Body of pancreas (tissue), 4 donors: ENCODE results near the gene UNC93A. TPM values are rescaled to one million over a fixed set of nuclear protein-coding genes. Genes with fewer than 3 reads are reported as not detected.
"Not testable (repeated sequence)": the region's sequence is repeated elsewhere in the genome, so short reads cannot be mapped to it uniquely, and the experiment has no call there.

ENCODE experiments used
- ATAC-seq: fragments of 150-250 bp; one replicate; pipeline ENCODE4 v1.9.1; 2016
- DNase-seq, 4 donors: peaks; one replicate each; pipeline ENCODE4 v3.0.0-alpha.2; 2019
- H3K27ac ChIP-seq, 4 donors: fragments of 200-600 bp; sonication (generic); 1 replicate in 3 of 4; 2 replicates in 1 of 4; pipeline versions ENCODE4 v1.5.1 to v1.6.1; 2016 to 2019; ENCODE audit warnings: mild to moderate bottlenecking in 1 of 4, mixed read lengths in 1 of 4, moderate library complexity in 1 of 4
- H3K27me3 ChIP-seq, 2 donors: fragments of 200-600 bp; sonication (generic); one replicate each; pipeline ENCODE4 v1.6.0; 2016; ENCODE audit warnings: mild to moderate bottlenecking in 1 of 2
- H3K36me3 ChIP-seq, 2 donors: fragments of 200-600 bp; sonication (generic); replicated peaks in 1 of 2; 2 replicates each; pipeline ENCODE4 v1.5.1; 2016; ENCODE audit warnings: low read depth in 2 of 2; ENCODE audit not compliant: insufficient read depth in 1 of 2
- H3K4me1 ChIP-seq: fragments of 200-600 bp; sonication (generic); one replicate; pipeline ENCODE4 v1.6.0; 2016
- H3K4me3 ChIP-seq, 2 donors: fragments of 200-600 bp; sonication (generic); 1 replicate in 1 of 2; 2 replicates in 1 of 2; pipeline ENCODE4 v1.5.1; 2016 to 2019
- H3K9me3 ChIP-seq, 3 donors: fragments of 200-600 bp; sonication (generic); 1 replicate in 2 of 3; 2 replicates in 1 of 3; pipeline ENCODE4 v1.5.1; 2016
- POLR2A ChIP-seq, 3 donors: fragments of 450-650 bp; IDR thresholded peaks; one replicate each; pipeline ENCODE4 v1.6.1; 2016; ENCODE audit warnings: antibody characterized with exemption in 3 of 3, mild to moderate bottlenecking in 2 of 3
- WGBS, 2 donors: methylation state at CpG; one replicate each; pipeline ENCODE4 v1.1.5; 2017; 5-methylcytosine and 5-hydroxymethylcytosine counted together
- intact Hi-C: fragments of 100-400 bp; cut with DNase I; formaldehyde crosslinking; loops from one replicate; pipeline ENCODE4 v1.15.1; 2023
- total RNA-seq, 2 donors: library from RNA; depleted of rRNA; stranded (reverse); fragments of >200 nt; gene quantifications; one replicate each; pipeline ENCODE4 v1.1.0, GENCODE V29; 2016
- TF ChIP-seq, protein P1 (sequence below), 7 experiments: fragments of 450-650 bp in 4 of 7; fragments of 200-600 bp in 3 of 7; sonication (generic) in 3 of 7; IDR thresholded peaks; one replicate each; pipeline ENCODE4 v1.5.1; 2016 to 2019; ENCODE audit warnings: antibody characterized with exemption in 7 of 7

The UNC93A gene
- total RNA-seq, 2 donors from 2014 or later: not detected

DNA sequence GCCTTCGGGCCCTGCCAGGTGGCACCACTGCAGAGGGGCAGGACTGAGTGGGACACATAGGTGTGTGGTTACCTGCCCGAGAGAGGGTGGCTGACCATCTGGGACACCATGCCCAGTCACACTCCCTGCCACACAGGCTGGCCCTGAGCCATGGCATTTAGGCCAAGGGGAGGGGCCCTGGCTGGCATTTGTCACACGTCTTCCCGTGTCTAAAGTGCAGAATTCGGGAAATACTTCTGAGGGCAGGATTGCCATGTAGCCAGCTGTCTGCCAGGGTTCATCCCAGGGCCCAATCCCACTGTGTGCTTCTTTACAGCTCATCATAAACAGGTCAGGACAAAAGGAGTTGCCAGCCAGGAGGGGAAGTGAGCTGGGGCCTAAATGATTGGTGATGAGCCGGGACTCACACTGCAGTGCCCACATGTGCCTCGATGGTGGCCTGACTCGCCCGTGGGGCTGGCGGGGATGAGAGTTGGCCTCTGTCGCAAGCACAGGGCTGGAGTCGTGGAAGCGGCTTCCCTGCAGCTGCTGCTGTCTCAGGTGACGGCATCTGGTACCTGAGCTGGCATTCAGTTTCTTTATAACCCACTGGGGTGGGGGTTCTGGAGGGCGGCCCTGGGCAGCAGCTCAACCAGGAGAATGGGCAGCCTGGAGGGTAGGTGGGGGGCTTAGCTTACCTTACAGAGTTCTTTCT lies 5.9 kb upstream of the UNC93A start:
- intact Hi-C loops: no loop called here
- no peak for ATAC-seq
- no peaks in the 10 kb centered on the region for H3K9me3 ChIP-seq
- H3K36me3 ChIP-seq: no peaks in the 10 kb centered on the region
- no peak overlapping the region for H3K4me3 ChIP-seq
- H3K27ac ChIP-seq: no peak overlapping the region
- WGBS, 2 donors: 65 to 78% methylated on average over 12 to 15 of the region's 15 CpGs
- TF ChIP-seq, protein P1, sequence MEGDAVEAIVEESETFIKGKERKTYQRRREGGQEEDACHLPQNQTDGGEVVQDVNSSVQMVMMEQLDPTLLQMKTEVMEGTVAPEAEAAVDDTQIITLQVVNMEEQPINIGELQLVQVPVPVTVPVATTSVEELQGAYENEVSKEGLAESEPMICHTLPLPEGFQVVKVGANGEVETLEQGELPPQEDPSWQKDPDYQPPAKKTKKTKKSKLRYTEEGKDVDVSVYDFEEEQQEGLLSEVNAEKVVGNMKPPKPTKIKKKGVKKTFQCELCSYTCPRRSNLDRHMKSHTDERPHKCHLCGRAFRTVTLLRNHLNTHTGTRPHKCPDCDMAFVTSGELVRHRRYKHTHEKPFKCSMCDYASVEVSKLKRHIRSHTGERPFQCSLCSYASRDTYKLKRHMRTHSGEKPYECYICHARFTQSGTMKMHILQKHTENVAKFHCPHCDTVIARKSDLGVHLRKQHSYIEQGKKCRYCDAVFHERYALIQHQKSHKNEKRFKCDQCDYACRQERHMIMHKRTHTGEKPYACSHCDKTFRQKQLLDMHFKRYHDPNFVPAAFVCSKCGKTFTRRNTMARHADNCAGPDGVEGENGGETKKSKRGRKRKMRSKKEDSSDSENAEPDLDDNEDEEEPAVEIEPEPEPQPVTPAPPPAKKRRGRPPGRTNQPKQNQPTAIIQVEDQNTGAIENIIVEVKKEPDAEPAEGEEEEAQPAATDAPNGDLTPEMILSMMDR (IDR thresholded peaks at IDR 0.05): no peak
- no peak for TF ChIP-seq POLR2A (IDR thresholded peaks at IDR 0.05)
- peak in 2 of 4 donors; percentile 35 to 36 for DNase-seq
- no peaks in the 10 kb centered on the region for H3K27me3 ChIP-seq
- H3K4me1 ChIP-seq: no peaks in the 10 kb centered on the region

DNA sequence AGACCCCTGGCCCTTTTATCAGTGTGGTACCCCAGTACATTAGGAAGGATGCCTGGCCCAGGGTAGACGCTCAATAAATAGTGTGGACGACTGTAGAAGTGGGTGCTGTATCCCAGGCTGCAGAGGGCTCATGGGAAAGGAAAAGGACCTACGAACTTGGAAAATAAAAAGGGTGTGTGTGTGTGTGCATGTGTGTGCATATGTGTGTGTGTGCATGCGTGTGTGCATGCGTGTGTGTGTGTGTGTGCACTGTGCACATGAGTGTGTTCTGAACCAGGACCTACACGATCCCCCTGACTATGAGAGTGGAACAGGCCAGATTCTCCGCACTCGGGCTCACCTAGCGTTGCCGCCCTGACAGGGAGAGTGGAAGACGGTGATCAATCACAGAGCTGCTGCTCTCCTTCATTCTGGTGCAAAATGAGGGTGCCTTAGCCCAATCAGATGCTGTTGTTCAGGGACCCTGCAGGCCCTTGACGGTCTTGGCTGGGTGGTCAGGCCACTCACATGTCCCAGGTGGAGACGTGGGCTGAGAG lies 3.5 kb upstream of the UNC93A start:
- intact Hi-C loops: no loop called here
- H3K36me3 ChIP-seq: no peaks in the 10 kb centered on the region
- DNase-seq (no peak), ATAC-seq (no peak)
- no peak overlapping the region for H3K27ac ChIP-seq
- no peaks in the 10 kb centered on the region for H3K4me1 ChIP-seq
- TF ChIP-seq POLR2A (IDR thresholded peaks at IDR 0.05): no peak
- TF ChIP-seq, protein P1 (IDR thresholded peaks at IDR 0.05): no peak
- no peaks in the 10 kb centered on the region for H3K9me3 ChIP-seq
- no peaks in the 10 kb centered on the region for H3K27me3 ChIP-seq
- H3K4me3 ChIP-seq: no peak overlapping the region
- WGBS, 2 donors: 76 to 79% methylated on average over 13 of the region's 13 CpGs

DNA sequence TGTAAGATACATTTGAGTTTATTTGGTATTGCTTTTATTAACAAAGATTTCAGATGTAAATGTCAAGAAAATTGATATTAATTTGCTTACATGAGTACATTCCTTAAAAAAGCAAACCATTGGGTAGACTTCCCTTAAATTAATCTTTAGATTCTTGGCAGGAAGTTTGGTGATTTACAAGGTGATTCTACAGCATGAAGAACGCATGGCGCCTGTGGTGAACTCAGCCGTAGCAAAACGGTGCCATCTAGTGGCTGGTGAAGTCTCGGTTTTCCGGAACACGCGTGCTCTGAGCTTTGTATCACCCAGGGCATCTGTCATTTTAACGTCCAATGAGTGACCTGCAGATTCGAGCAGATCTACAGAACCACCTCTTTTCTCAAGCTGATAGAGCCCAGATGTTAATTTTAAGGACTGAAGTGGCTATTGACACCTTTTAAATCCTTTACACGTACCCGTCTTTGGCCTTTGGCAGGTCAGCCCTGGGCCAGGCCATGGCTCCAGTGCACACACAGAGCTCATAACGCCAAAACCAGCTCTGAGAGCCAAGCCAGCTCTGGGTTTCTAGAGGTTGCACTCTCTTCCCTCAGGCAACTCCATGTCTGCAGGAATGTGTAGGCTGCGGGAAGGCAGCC lies 2.4 kb upstream of the UNC93A start:
- 15 to 26% methylated on average over 6 to 14 of the region's 14 CpGs for WGBS, 2 donors
- H3K36me3 ChIP-seq, H3K9me3 ChIP-seq, intact Hi-C loops, H3K27me3 ChIP-seq, H3K27ac ChIP-seq, H3K4me1 ChIP-seq, H3K4me3 ChIP-seq: not testable (repeated sequence)
- DNase-seq (peak in 3 of 4 donors; percentile 28 to 31 (median 29)), ATAC-seq (peak; percentile 80)
- TF ChIP-seq, protein P1 (IDR thresholded peaks at IDR 0.05): peak; percentile 1 to 56 (median 45)

DNA sequence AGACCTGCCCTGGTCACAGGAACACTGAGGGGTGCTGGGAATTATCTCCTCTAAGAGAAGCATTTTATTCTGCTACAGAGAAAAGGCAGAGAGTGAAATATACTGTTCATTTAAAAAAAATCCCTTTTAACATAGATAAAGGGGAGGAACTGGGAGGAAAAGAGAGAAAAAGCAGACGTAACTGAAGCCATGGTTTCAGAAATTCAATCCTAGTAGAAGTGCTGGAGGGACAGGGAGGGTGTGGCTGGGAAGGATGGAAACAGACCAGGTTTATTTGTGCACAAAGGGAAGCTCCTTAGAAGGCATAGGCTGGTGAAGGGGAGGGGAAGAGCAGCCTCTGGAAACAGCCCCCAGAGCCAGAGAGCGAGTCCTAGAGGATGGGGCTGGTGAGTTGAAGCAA lies 1.8 kb upstream of the UNC93A start:
- intact Hi-C loops, H3K4me1 ChIP-seq, ATAC-seq, H3K27me3 ChIP-seq, H3K4me3 ChIP-seq, H3K27ac ChIP-seq, DNase-seq, H3K36me3 ChIP-seq, H3K9me3 ChIP-seq: not testable (repeated sequence)
- 55 to 73% methylated on average over 1 of the region's 2 CpGs for WGBS, 2 donors

DNA sequence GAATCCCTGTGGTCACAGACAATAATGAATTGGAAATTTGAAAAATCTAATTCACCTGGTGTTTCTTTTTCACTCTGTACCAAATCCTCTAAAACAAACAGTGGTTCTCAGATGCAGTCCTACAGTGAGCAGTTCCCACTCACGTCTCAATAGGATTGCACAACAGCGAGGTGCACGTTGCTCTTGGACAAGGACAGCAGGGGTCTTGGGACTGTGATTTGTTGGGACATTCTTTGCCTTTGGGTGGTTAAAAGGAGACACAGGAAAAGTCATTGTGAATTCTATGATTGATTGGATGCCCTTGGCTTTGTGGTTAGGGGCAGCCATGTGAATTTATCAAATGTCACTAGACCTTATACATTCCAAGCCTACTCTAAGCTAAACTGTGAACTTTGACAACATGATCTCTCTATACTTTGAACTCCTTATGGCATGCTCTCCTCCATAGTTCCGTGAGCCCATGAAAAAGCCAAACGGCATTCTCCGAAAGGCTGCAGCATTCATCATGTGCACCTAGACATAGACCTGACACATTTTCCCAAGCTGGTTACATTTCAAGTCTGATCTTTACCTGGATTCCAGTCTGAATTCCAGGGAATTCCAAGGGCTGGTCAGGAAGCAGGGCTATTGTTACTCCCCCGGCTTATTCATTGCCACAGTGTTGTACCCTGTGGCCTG lies 647 bp downstream of the UNC93A start:
- Histone ChIP-seq H3K4me1 (no peaks in the 10 kb centered on the region), H3K36me3 (no peaks in the 10 kb centered on the region), H3K9me3 (no peaks in the 10 kb centered on the region), H3K27ac (no peak overlapping the region), H3K4me3 (no peak overlapping the region), H3K27me3 (no peaks in the 10 kb centered on the region)
- WGBS, 2 donors: 43 to 47% methylated on average over 7 of the region's 7 CpGs
- DNase-seq (no peak), ATAC-seq (no peak)
- TF ChIP-seq, protein P1 (IDR thresholded peaks at IDR 0.05): no peak
- no peak for TF ChIP-seq POLR2A (IDR thresholded peaks at IDR 0.05)
- intact Hi-C loops: no loop called here
